ENCODE data around the gene RUBCNL.

The RUBCNL gene

GRCh38 chr13:46310066-46310465, 77.0 kb downstream of the RUBCNL start:
- DNase-seq (ENCODE audit: low read depth in 2 of 2) = no peak

- DNase-seq (ENCODE audit: low read depth in 2 of 2) = no peak
These were observed 79.5 kb downstream of the RUBCNL start for GRCh38 chr13:46307554-46307953.

- DNase-seq (ENCODE audit: low read depth in 2 of 2) = no peak
These were observed 82.5 kb downstream of the RUBCNL start for GRCh38 chr13:46304546-46304945.

GRCh38 chr13:46303742-46304385, 83.2 kb downstream of the RUBCNL start:
- DNase-seq (ENCODE audit: low read depth in 2 of 2) = no peak

- DNase-seq (ENCODE audit: low read depth in 2 of 2) = no peak
These were observed 89.7 kb downstream of the RUBCNL start for GRCh38 chr13:46297361-46297811.

- DNase-seq (ENCODE audit: low read depth in 2 of 2) = no peak
These were observed 90.1 kb downstream of the RUBCNL start for GRCh38 chr13:46296921-46297320.

- DNase-seq (ENCODE audit: low read depth in 2 of 2) = no peak
These were observed 90.8 kb downstream of the RUBCNL start for GRCh38 chr13:46296115-46296822.

- DNase-seq (ENCODE audit: low read depth in 2 of 2) = peak in 1 of 2 donors; percentile 7
These were observed 91.4 kb downstream of the RUBCNL start for GRCh38 chr13:46295491-46296114.

- no peak for DNase-seq (ENCODE audit: low read depth in 2 of 2)
These were observed 93.6 kb downstream of the RUBCNL start for GRCh38 chr13:46293436-46293835.

Measured in stimulated activated CD4-positive, alpha-beta T cell treated with anti-CD3 and anti-CD28 coated beads, Interleukin-1b, Interleukin-23, amount 100 ng/mL, for 1 hour (primary cell).